DND-41 (cell line): ENCODE data around the gene MS4A6E.

Experiments used
- EZH2 ChIP-seq: IDR thresholded peaks from 3 replicates; pipeline ENCODE4 v1.6.1; 2012; ENCODE audit warnings: borderline replicate concordance, low read depth, mild to moderate bottlenecking, moderate library complexity, low read length, inconsistent platforms; ENCODE audit not compliant: severe bottlenecking
- TF ChIP-seq, protein P1 (sequence below): IDR thresholded peaks from 2 replicates; pipeline ENCODE4 v1.5.1; 2012; ENCODE audit warnings: borderline replicate concordance, low read length, moderate library complexity, mild to moderate bottlenecking; ENCODE audit not compliant: poor library complexity, severe bottlenecking; ENCODE audit errors: extremely low read depth

DNA sequence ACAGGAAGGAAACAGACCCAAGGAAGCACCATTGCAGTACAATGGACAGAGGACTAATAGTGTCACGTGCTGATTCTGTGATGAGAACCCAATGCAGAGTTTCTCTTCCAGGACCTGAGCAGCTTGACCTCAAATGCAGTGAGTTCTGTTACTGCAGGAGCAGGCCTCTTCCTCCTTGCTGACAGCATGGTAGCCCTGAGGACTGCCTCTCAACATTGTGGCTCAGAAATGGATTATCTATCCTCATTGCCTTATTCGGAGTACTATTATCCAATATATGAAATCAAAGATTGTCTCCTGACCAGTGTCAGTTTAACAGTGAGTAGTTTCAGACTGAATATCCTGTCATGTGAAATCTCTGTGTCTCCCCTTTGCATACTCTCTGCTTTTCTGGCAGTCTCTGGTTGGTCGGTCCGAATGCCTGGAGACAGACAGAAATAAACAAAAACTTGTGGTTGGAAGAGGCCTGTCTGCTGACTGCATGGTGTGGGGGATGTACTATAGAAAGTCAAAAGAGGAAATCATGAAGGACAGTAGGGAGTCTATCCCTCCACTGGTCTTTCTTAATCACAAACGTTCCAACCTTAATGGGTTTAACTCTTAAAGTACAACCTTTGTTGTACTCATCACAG is 62.3 kb downstream of the MS4A6E start:
- TF ChIP-seq, protein P1, sequence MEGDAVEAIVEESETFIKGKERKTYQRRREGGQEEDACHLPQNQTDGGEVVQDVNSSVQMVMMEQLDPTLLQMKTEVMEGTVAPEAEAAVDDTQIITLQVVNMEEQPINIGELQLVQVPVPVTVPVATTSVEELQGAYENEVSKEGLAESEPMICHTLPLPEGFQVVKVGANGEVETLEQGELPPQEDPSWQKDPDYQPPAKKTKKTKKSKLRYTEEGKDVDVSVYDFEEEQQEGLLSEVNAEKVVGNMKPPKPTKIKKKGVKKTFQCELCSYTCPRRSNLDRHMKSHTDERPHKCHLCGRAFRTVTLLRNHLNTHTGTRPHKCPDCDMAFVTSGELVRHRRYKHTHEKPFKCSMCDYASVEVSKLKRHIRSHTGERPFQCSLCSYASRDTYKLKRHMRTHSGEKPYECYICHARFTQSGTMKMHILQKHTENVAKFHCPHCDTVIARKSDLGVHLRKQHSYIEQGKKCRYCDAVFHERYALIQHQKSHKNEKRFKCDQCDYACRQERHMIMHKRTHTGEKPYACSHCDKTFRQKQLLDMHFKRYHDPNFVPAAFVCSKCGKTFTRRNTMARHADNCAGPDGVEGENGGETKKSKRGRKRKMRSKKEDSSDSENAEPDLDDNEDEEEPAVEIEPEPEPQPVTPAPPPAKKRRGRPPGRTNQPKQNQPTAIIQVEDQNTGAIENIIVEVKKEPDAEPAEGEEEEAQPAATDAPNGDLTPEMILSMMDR = no peak
- no peak for TF ChIP-seq EZH2
